ENCODE measurements around the gene SGCG.

Gene SGCG

DNA sequence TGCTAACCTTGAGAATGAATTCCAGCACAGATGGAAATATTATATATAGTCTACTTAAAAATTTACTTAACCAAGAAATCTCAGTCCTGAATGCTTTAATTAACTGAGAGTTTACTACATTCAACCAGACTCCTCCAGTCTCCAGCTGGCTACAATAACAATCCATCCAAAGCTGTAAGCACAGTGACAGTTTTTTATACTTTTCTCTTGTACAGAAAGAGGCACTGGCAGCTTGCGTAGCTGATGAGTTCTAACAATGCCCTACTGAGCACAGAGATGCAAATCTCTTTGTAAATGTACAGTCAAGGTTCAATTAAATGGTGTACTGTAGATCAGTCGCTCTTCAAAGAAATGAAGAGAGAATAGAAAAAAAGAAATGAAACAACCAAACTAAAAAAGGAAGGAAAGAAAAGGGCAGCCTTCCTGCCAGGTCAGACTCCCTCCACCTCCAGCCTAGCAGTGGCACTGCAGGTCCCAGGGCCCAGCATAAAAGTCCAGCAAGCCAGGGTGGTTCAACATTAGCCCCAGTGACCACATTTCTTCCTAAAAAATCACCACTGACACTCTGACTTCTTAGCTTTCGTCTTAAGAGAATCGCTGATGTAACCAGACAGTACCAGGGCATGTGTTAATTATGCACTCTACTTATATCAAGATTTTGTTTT, 164.3 kb downstream of the SGCG start:
- DNase-seq: peak; percentile 79 to 88

- DNase-seq: no peak
Observed at GRCh38 chr13:23347601-23348000, 166.8 kb downstream of the SGCG start.

DNA sequence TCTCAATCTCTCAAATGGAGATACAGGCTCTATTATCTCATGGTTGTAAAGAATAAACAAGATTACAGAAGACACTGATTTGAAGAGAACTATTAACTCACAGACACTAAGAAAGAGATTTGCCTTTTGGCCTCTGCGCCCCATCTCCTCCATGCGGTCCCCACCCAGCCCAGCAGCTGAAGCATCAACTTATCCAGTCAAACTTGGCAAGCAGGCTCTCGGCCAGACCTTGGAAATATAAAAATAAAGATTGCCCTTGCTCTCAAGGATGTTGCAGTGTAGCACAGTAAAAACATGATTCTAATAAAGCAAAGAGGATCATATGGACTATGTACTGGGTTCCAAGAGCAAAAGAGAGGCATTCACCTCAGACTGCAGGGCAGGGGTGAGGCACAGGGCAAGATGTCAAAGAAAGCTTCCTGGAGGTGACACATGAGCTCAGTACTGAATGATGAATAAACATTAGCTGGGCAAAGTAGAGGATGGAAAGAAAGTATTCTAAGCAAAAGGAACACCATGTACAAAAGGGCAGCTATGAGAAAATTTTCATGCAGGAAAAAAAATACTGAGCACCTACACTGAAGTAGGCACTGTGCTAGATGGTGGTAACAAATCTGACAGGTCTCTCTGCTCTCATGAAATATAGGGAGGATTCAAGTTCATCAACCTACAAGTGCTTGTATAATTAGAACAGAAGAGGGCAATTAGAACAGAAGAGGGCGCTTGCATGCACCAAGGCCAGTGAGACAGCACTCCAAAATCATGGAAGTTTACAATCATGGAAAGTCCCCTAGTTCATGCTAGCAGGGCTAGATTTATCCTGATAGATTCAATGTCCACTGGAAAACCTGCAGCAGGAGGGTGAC, 167.7 kb downstream of the SGCG start:
- no peak for DNase-seq

GRCh38 chr13:23349161-23349897, 168.6 kb downstream of the SGCG start:
- DNase-seq: no peak

GRCh38 chr13:23350009-23350408, 169.2 kb downstream of the SGCG start:
- DNase-seq: no peak

DNA sequence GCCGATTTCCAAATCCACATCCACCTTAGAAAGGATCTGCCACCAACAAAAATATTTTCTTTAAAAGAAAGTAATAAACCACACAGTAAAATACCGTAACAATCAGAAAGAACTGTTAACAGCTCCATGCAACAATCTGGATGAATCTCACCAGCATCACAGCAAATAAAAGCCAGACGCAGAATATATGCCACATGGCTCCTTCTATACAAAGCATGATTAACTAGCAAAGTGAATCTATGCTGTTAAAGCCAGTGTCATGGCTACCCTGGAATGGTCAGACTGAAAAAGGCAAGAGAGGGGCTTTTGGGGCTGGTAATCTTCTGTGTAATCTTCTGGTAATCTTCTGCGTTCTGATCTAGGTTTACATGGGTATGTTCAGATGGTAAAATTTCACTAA, 171.4 kb downstream of the SGCG start:
- DNase-seq: no peak

- no peak for DNase-seq
Observed at GRCh38 chr13:23354520-23354919, 173.7 kb downstream of the SGCG start.

DNA sequence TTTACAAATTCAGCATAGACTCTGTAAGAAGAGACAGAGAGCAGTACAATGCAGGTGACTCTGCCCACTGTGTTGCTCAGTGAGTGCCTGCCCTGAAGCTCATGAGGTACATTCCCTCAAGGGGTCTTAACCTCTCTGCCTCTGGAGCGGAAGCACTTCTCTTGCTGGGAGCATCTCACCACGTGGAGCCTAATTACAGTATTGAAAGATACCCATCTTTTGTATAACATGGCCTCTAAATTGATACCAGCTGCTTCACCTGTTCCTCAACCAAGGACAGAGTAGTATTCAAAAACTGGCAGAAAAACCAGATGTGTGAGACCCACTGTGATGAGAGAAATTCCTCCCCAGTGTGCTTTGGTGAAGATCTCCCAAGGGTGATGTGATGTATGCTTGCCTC, 175.6 kb downstream of the SGCG start:
- DNase-seq: no peak

- no peak for DNase-seq
Observed at GRCh38 chr13:23357349-23357748, 176.6 kb downstream of the SGCG start.

DNA sequence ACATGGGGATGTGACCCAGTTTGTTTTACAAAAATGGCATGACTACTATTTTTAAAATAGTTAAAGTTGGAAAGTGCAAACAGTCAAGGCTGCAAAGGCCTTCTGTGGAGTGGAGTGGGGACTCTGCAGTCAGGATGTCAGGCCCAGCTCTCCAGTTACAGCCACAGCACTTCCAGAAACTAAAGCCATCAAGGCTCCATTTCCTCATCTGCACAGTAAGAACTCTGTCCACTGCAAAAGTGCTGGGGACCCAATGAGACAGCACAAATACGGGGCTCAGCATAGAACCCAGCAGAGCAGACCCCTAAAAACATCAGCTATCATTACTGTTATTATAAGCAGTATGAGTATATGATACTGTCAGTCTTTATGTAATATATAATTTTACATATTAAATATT, 179.1 kb downstream of the SGCG start:
- DNase-seq: no peak

DNA sequence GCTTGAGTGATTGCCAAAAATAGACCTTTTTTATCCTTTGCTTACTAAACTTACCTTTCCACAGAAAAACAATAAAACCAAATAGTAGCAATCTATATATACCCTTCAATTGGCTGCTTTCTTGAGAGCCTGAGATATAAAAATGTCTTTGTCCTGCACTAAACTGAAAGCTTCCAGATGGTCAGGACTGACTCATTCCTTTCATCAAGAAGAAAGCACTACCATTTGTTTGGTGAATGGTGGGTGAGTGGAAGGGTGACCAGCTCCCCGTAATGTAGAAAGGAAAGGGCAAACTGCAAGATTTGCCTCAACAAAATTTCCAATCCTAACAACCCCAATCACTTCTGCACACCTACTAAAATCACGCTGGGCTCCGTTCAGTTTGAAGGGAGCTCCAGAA, 184.9 kb downstream of the SGCG start:
- DNase-seq: no peak

DNA sequence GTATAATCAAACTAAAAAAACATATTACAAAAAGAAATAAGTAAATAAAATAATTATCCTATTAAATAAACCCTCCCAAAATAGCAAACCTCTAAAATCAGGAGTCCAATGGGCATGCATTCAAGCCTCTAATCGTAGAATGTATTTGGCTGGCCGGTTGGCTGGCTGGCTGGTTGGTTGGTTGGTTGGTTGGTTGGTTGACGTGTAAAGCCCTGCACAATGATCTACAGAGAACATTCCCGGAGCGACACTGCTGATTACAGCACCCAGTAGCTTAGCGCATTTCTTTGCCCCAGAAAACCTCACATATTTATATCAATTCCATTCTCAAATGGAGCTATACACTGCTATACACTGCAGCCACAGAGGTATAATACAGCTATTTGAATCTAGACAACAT, 187.1 kb downstream of the SGCG start:
- no peak for DNase-seq

GRCh38 chr13:23372264-23372906, 191.6 kb downstream of the SGCG start:
- no peak for DNase-seq

Measured in NCI-H526 (cell line).